Stimulated activated CD4-positive, alpha-beta T cell treated with anti-CD3 and anti-CD28 coated beads, Interleukin-1b, Interleukin-23, amount 100 ng/mL, for 24 hours (primary cell): ENCODE data around the gene XCR1.

Experiments
- DNase-seq, 4 experiments: peaks; one replicate each; pipeline ENCODE4 v3.0.0-alpha.2; 2020; ENCODE audit warnings: low read depth in 4 of 4, low spot score in 1 of 4

Gene XCR1

GRCh38 chr3:45984331-45985312 is 42.7 kb downstream of the XCR1 start:
- DNase-seq = no peak

- no peak for DNase-seq
These were observed 43.5 kb downstream of the XCR1 start for GRCh38 chr3:45983770-45984169.

- DNase-seq = no peak
These were observed 45.8 kb downstream of the XCR1 start for GRCh38 chr3:45981346-45982074.

GRCh38 chr3:45980819-45981218 is 46.5 kb downstream of the XCR1 start:
- DNase-seq = no peak

- DNase-seq = no peak
These were observed 47.0 kb downstream of the XCR1 start for GRCh38 chr3:45980229-45980813.

- no peak for DNase-seq
These were observed 47.9 kb downstream of the XCR1 start for GRCh38 chr3:45979378-45979777.

GRCh38 chr3:45978006-45978761 is 49.1 kb downstream of the XCR1 start:
- peak in 2 of 4 experiments; percentile 21 to 40 for DNase-seq

- DNase-seq = no peak
These were observed 50.8 kb downstream of the XCR1 start for GRCh38 chr3:45976191-45977091.

GRCh38 chr3:45975686-45976085 is 51.6 kb downstream of the XCR1 start:
- no peak for DNase-seq

GRCh38 chr3:45974686-45975085 is 52.6 kb downstream of the XCR1 start:
- no peak for DNase-seq

GRCh38 chr3:45972534-45973402 is 54.5 kb downstream of the XCR1 start:
- no peak for DNase-seq

- no peak for DNase-seq
These were observed 57.3 kb downstream of the XCR1 start for GRCh38 chr3:45969953-45970352.

- no peak for DNase-seq
These were observed 58.2 kb downstream of the XCR1 start for GRCh38 chr3:45969116-45969515.

- no peak for DNase-seq
These were observed 58.6 kb downstream of the XCR1 start for GRCh38 chr3:45968706-45969105.

- DNase-seq = no peak
These were observed 59.1 kb downstream of the XCR1 start for GRCh38 chr3:45968149-45968548.

GRCh38 chr3:45967724-45968123 is 59.6 kb downstream of the XCR1 start:
- DNase-seq = no peak
